Measurements from ENCODE around the gene CPSF6. TPM values are rescaled to one million over a fixed set of nuclear protein-coding genes. Genes with fewer than 3 reads are reported as not detected.

CPSF6 gene
- total and polyA plus RNA-seq, 2 of the 4 experiments (the other 2 are of a cell fraction) = 9.1 to 39.3 TPM

Small RNA genes lying within 50 kb of the gene (microRNA-seq; reads per million reads assigned to microRNA genes)
- gene MIR1279 (ENCODE audit: unreplicated experiment) = not detected

Other genes with a start within 250 kb of the CPSF6 start
- not detected in 2 replicates for gene LYZ, start 108.8 kb downstream of the CPSF6 start, total RNA-seq (2012; rRNA removed)
- gene LYZ, start 108.8 kb downstream of the CPSF6 start, polyA plus RNA-seq (2012; rRNA removed) = not detected in 2 replicates
- gene YEATS4, start 120.2 kb downstream of the CPSF6 start, total RNA-seq (2012; rRNA removed) = 15.1 and 17.8 TPM in 2 replicates
- 6.9 and 10.0 TPM in 2 replicates for gene YEATS4, start 120.2 kb downstream of the CPSF6 start, polyA plus RNA-seq (2012; rRNA removed)
- gene FRS2, start 230.8 kb downstream of the CPSF6 start, total RNA-seq (2012; rRNA removed) = 58.3 and 65.8 TPM in 2 replicates
- 12.4 and 13.0 TPM in 2 replicates for gene FRS2, start 230.8 kb downstream of the CPSF6 start, polyA plus RNA-seq (2012; rRNA removed)

Measured in IMR-90 (cell line).